GM18907 (cell line): ENCODE results near the gene MYLK2.

Experiments
- ATAC-seq: cut with Tn5 transposase; IDR thresholded peaks from one replicate; pipeline ENCODE4 v1.9.1; 2021; ENCODE audit warnings: mild to moderate bottlenecking, moderate library complexity; ENCODE audit not compliant: unreplicated experiment

MYLK2 gene

DNA sequence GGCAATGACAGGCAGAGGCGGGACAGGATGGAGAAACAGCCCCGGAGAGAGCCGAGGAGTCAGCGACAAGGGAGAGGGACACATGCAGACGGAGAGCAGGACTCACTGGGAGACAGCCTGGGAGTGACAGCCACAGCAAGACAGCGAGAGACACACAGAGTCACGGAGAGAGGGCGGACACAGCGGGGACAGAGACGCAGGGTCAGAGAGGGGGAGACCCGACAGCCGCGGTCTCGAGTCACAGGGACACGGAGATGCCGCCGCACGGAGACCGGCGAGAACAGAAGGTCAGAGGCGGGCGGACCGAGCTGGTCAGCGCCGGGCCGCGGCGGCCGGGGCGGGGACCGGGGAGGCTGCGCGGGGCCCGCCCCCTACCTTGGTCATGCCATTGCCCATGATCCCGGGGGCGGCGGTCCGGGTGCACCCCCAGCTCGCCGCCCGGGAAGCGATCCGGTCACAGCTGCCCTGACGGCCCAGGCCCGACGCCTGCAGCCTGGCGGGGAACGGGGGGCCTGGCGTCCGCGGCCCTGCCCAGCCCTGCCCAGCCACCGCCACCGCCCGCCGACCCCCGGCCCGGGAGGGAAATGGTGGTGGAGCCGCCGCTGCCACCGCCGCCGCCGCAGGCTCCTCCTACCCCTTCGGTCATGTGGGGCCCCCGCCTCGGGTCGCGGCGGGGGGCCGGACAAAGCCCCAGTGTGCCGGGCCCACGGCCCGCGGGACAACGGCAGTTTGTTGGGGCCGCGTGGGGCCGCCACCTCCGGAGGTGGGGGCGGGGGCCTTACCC lies 51.0 kb downstream of the MYLK2 start, which contains the start of the genes DUSP15 and TTLL9:
Gene DUSP15 (minus strand): TSS at position 586 of the 784 bp plus-strand sequence. CDS start 190 bp downstream, at position 396.
Gene TTLL9 (plus strand): TSS at position 693 of the 784 bp plus-strand sequence. CDS start 493 bp downstream, outside the sequence.
- ATAC-seq: no peak

DNA sequence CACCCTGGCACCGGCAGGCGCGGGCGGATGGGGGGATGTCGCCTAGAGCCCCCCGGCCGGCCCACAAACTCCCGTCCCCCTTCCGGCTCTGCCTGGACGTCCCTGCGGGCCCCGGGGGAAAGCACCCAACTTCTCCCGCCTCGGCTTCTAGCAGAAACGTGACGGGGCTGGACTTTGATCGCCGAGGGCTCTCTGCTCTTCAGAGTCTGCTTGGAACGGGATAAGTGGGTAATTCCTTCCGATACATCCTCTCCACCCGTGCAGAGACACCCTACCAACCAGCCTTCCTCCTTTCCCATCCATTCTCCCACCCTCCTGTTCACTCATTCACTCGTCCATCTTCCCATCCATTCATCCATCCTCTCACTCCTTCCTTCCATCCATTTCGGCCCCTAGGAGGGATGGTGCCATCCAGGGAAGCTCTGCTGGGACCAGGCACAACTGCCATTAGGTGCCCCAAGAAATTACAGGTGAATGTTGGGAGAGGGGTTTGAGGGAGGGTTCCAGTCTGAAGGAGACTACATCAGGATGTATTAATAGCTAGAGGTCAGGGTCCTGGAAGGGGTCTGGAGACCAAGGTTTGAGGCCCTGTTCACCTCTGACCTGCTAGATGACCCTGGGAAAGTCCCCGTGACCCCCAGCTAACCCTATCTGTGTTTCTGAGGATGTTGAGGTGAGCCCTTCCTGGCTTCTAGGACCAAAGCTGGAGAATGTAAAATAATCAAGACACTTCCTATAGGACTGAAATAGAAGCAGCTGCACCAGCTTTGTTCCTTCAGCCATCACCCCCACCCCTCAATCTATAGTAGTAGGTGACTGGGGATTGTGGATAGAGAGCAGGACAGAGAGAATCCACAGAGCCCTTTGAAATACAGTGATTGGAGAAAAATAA lies 51.8 kb downstream of the MYLK2 start:
- no peak for ATAC-seq

DNA sequence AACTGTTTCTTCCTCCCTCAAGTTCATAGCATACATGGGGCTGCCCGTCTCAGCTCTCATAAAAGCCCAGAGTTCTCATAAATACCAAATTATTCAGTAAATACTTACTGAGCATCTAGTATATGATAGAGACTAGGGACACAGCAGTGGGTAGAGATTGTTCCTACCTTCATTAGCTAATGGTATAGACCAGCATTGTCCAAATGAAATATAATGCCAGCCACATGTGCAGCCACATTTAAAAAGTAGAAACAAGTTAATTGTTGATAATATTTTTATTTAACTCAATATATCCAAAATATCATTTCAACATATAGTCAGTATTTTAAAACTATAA lies 52.4 kb downstream of the MYLK2 start:
- ATAC-seq: no peak

DNA sequence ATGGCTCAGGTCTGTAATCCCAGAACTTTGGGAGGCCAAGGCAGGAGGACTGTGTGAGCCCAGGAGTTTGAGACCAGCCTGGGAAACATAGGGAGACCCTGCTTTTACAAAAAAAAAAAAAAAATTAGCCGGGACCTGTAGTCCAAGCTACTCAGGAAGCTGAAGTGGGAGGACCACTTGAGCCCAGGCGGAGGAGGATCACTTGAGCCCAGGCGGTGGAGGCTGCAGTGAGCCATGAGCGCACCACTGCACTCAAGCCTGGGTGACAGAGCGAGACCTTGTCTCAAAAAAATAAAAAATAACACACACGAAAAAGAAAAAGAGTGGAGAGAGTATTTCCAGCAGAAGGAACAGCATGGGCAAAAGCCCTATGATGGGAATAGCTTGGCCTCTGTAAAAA lies 53.2 kb downstream of the MYLK2 start:
- ATAC-seq: no peak

DNA sequence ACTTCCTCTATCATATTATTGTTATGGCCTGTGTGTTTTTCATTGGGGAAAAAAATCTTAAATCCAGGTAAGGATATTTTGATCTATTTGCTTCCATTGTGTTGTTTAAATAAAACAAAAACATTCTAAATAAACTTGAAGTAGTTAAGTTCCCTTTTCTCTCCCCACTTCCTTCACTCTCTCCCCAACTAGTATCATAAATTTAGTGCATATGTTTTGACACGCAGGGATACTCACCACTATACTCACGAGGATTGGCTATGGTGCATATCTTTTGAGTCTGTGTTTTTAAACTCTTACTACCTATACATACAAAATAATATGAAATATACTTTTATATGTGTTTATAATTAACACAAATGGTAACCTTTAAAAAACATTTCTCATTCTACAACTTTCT lies 56.5 kb downstream of the MYLK2 start:
- ATAC-seq: no peak

DNA sequence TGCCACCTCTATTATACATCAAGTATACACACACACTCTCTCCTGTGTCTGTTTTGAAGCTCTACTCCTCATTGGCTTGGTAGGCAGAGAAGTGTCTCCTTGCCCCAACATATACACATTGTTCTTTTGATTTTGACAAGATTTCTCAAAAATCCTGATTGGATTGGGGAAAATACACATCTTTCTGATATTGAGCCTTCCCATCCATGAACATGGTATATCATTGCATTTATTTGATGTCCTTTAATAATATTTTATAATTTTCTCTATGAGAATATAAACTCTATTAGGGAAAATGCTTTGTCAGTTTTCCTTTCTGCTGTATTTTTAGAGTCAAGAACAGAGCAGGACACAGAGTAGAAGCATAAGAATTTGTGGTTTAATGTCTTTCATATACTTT lies 58.5 kb downstream of the MYLK2 start:
- ATAC-seq: no peak

DNA sequence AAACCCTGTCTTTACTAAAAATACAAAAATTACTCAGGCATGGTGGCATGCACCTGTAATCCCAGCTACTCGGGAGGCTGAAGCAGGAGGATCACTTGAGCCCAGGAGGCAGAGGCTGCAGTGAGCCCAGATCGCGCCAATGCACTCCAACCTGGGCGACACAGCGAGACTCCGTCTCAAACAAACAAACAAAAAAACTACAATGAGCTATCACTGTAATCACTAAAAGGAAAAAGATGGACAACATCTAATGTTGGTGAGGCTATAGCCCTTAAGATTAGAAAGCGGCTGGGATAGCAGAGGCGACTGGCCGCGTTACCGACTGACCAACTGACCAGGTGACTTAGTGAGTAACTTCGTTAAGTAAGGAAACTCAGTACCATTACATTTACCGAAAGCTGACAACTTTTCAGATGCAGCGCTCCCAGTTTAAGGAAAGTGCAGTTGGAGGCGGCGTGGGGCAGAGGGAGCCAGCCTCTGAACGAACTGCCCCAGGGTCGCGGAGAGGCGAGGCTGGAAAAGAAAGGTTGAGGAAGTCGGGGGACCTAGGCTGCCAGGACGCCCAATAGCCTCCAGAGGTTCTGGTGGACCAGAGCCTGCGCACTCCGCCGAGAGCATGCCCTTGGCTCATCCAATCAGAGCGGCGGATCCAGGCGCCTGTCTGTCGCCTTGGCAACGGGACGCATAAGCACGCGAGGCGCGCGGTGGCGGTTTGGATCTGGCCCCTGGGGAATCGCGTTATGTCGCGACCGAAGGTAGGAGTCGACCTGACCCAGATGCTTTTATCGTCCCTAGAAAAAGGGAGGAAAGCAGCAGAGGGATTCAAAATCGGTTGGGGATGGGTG lies 60.2 kb downstream of the MYLK2 start:
- peak; percentile 89 for ATAC-seq

DNA sequence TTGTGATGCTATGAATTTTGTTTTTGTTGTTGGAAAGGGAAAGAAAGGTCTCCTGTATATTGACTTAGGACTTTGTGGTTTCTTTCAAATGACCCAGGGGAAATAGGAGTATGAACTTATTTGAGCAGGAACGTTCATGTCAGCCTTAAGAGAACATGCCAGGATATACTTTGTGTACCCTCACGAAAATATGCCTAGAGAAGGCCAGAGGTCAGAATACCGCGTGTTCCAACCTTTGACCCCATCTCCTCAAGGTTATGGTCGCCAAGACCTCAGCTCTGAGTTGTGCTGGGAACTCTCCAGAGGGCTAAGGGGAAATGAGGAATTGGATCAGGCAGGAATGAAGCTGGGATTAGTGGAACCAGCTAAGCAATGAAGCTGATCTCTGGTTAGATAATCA lies 62.8 kb downstream of the MYLK2 start:
- no peak for ATAC-seq

DNA sequence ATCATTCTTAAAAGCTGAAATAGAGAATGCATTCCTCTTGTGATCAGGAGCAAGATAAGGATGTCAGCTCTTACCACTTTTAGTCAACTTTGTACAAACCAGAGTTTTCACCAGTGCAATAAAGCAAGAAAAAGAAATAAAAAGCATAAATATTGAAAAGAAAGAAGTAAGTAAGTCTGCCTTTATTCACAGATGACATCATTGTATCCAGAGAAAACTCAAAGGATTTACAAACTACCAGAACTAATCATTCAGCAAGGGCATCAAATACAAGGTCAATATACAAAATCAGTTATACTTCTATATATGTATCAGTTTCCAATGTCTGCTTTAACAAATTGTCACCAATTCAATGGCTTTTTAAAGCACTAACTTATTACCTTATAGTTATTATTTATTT lies 64.7 kb downstream of the MYLK2 start:
- no peak for ATAC-seq
